Fibroblast of lung (primary cell): ENCODE data around the gene ZNF716.

Experiments used
- CTCF ChIP-seq, 2 donors: IDR thresholded peaks in 1 of 2; conservative IDR thresholded peaks in 1 of 2; 1 replicate in 1 of 2; 2 replicates in 1 of 2; pipeline ENCODE4 v1.5.1; 2011 to 2012; ENCODE audit warnings: low read length in 2 of 2, control low read depth in 1 of 2, inconsistent platforms in 1 of 2, low read depth in 1 of 2, mild to moderate bottlenecking in 1 of 2
- EZH2 ChIP-seq: IDR thresholded peaks from 2 replicates; pipeline ENCODE4 v1.5.1; 2012; ENCODE audit warnings: low read length, control low read depth, mild to moderate bottlenecking; ENCODE audit errors: missing control alignments

DNA sequence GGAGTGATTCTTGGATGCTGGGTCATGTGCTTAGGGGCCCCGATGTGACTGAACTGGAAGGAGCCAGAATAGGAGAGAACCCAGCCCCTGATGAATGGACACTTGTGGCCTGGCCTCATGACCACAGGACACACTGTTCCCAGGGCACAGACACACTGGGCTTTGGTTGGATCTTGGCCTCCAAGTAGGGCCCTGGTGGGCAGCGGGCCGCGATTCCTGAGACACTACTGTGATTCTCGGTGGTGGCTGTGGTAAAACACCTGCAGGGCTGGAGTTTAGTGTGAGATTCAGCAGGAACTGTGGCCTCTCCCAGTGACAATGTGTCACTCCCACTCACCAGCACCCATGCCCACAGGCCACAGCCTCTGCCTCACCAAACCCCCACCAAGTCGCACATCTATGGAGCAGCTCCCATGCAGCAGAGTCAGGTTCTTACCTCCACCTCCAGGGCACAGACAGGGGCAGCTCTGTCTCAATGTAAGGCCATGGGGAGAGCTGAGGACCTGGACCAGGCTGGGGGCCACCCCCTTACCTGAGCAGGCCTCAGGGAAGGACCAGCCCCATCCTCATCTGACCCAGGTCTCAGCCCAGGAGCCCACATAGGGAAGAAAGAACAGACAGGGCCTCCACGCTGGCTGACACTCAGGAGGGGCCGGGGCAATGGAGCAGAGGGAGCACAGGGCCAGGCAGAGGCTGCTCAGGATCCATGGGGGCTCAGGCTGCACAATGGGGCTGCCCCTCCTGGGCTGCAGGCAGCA, 33.2 kb upstream of the ZNF716 start:
- TF ChIP-seq EZH2 (no peak), CTCF (conservative IDR thresholded peaks at IDR 0.05 in 1 of 2, IDR thresholded peaks at IDR 0.05 in 1 of 2; ENCODE audit: low read depth in 1 of 2, low read length in 2 of 2) (no peak)
